Measurements from ENCODE around the gene NFIB.

NFIB gene

DNA sequence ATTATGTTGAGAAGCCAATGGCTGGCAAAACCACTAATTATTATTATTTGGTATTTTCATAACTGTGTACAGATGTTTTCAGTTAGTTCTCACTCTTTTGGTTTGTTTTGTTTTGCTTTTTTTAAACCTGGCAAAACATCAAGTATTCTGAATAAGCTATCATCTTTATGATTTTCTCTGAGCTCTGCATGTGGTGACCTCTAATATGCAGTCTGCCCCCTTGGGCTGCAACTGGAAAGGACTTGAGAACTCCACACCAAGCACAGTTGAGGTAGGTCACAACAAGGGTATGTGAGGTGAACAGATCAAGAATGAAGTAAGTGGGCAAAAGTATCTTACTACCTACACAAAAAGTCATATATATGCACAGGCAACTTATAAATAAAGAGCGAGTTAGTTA is 202.2 kb downstream of the NFIB start:
- DNase-seq (ENCODE audit: low read depth in 2 of 2), result no peak

DNA sequence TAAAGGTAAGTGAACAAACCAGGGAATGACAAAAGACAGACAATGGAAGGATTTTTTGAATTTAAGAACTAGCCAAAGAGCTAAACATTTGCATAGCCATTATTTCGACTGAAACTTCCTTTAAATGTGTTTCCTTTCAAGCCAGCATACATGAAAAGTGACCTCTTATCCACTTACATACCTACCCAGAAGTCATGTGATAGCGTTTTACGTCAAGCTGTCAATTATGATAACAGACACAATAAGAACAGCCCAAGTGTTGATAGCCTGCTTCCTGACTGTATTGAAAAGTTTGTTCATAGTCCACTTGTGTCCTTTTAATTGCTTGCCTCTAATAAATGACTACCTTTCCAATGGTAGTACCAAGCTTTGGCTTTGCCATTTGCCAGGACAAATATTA is 206.0 kb downstream of the NFIB start:
- no peak for DNase-seq (ENCODE audit: low read depth in 2 of 2)

DNA sequence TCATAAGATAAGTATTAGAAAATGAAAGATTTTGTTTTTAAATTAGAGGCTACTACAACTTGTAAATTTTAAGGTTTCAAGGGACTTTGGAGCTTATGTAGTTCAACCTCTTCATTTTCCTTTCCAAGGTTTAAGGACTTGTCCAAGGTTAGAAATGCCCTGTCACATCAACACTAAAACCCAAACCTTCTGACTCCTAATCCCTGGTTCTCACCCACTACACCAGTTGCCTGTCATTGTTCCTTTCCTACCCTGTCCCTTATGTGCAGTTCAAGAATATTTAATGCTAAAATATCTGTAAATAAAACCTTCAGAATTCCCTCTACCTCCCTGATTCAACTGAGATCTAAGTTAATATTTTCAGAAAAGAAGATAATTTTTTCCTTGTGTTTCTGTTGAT is 206.4 kb downstream of the NFIB start:
- DNase-seq (ENCODE audit: low read depth in 2 of 2), result no peak

DNA sequence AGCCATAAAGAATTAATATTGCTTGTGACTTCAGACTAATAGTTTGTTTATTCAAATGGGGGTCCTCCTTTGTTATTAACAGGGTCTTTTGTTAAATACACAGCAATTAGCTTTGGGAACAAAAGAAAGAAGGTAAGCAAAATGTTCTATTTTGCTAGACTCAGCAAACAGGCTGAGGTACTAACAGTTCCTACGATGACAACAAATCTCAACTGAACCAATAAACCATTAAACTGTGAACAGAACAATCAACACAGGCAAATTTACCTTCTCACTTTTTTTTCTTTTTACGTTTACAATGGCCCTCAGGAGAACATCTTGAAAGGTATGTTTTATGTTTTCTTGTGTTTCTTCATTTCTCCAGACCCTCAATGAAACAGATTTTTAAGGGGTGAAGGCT is 207.2 kb downstream of the NFIB start:
- no peak for DNase-seq (ENCODE audit: low read depth in 2 of 2)

DNA sequence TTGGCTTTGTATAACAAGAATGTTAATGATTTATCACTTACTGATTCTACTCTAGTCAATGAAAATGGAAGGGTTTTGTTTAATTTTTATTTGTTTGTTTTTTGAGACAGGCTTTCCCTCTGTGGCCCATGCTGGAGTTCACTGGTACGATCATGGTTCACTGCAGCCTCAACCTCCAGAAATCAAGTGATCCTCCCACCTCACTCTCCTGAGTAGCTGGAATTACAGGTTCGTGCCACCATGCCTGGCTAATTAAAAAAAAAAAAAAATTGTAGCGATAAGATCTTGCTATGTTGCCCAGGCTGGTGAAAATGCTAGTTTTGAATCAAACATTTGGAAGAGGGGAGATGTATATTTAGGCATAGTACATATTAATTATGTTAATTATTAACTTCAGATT is 209.4 kb downstream of the NFIB start:
- no peak for DNase-seq (ENCODE audit: low read depth in 2 of 2)

DNA sequence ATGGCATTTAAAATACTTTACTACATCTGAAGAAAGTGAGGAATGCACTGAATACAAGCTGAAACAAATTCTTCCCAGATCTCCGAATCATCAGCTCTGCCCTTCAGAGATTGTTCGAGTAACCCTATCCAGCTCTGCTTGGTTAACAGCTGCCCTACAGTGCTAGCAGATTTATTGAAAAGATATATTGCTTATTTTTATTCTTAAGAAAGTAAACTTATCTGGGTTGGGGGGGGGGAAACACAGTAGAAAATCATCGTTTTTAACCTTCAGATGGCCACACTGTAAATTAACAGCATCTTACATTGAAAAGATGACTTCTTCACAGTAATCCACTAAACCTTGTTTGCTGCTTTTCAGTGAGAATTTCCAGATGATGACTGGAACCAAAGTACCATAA is 210.8 kb downstream of the NFIB start:
- DNase-seq (ENCODE audit: low read depth in 2 of 2), result no peak

DNA sequence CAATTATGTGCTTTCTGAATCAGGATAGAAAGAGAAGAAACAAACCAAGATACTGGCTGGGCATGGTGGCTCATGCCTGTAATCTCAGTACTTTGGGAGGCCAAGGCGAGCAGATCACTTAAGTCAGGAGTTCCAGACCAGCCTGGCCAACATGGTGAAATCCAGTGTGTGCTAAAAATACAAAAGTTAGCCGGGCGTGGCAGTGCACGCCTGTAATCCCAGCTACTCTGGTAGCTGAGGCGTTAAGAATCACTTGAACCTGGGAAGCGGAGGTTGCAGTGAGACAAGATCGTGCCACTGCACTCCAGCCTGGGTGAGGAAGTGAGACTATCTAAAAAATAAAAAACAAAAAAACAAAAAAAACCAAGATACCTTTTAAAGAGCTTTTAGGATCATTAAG is 214.2 kb downstream of the NFIB start:
- DNase-seq (ENCODE audit: low read depth in 2 of 2), result no peak

DNA sequence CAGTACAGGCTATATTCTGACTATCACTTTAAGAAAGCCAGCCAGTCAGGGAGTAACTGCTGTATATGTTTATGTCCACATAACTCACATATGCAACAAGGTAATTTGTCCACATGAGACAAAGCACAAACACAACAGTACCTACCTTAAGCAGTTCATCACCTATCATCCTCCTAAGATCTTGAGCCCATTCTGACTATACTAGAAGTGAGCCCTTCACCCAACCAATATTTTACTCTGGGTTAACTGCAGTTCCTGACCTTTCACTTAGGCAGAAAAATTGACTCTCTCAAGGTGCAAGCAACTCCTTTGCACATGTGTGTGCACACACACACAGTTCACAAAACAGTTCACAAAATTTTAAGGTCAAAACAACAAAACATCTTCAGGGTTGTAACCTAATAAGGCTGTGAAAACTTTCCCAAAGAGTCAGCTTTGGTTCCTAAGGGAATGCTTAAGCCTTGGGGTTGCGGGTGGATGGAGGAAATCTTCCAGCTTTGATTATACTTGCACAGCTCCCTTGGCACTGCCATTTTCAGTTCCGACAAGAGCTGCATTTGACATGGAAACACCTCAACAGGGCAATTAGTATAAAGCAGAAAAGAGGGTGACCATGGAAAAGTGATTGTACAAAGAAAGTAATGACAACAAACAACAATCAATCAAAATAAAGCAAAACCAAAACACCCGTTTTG is 215.3 kb downstream of the NFIB start:
- DNase-seq (ENCODE audit: low read depth in 2 of 2), result no peak

DNA sequence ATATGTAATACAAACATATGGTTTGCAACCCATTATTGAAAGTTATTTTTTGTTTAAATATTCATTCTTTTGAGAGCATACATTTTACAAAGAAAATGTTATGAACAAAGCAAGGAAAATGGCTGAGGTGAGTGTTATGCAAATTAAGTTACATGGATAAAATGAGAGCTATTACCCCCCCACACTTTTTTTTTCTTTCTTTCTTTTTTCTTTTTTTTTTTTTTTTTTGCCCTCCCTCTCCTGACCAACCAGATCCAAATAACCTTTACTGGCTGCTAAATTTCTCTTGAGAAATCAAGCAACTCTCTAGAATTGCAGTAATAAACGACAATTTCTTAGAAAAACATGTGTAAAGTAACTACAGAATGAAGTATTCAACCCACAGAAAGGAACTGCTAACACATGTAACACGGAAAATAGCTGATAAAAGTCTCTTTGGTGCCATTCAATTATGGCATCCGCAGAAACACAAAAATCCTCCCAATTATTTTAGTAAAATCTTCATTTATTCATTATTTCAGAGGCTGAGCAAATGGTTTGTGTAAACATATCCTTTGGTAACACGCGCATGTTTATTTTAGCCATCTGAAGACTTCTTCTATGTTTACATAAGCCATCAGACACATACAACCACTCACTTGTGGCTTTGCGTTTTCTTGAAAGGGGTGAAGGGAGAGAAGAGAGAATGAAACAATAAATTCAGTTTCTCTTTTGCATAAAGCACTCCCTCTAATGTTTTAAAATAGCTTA is 216.1 kb downstream of the NFIB start:
- DNase-seq (ENCODE audit: low read depth in 2 of 2), result no peak

DNA sequence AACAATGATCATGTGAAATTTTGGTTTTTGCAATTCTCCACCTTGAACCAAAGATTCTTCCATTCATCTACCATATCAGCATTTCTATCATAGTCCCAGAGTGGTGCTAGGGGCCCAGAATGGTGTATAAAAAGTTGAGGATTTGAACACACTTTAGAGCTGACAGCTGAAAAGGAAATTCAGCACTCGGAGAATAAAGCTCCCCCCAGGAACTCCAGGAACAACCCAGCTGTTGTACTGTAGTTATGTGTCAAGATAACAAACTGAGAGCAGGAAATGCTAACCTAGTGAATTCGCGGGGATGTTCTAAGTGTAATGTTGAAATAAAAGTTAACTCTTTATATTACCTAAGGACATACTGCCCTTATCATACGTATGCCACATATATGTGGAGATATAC is 216.7 kb downstream of the NFIB start:
- no peak for DNase-seq (ENCODE audit: low read depth in 2 of 2)

DNA sequence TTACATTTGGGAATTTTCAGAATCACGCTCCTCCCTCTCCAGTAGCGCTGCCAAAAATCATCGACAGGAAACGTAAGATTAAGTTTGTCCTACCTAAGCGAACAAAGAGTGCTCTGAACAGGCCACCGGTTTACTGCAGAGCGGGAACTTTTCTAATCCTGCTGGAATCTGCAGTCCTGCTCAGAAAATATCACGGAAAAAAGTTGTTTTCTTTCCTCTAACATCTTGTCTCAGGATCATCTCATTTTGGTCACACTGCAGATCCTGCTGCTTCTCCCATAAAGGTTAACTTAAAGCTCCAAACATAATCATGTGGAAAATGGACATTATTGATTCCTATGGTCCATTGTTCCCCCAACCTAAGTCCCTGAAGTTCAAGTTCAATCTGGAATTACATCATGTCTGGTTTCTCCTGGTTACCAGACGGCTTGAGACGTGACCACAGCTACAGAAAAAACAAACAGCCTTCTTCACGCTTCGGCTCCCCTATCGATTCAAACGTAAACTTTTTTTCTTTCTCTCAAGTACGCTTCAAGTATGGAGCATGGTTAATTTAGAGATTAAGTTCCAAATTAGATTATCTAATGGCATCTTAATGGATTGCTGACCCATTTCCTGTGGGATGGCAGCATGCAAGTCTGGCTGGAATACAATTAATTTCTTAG is 217.6 kb downstream of the NFIB start:
- DNase-seq (ENCODE audit: low read depth in 2 of 2), result no peak

DNA sequence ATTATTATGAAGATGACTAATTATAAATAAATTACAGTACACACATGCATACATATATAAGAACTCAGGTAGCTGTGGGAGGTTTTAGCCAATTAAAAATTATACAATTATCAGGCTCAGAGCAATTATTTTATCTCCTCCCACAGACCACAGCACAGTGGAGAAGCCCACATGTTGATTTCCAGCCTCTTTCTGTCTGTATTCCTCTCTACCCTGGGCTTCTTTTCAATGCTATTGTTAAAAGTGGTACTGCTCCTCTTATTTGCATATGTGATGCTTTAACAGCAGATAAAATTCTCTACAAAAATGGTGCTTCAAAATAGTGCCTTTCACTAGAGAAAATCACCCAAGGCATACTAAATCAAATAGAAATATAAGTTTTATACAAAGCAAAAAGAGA is 218.7 kb downstream of the NFIB start:
- DNase-seq (ENCODE audit: low read depth in 2 of 2), result no peak

DNA sequence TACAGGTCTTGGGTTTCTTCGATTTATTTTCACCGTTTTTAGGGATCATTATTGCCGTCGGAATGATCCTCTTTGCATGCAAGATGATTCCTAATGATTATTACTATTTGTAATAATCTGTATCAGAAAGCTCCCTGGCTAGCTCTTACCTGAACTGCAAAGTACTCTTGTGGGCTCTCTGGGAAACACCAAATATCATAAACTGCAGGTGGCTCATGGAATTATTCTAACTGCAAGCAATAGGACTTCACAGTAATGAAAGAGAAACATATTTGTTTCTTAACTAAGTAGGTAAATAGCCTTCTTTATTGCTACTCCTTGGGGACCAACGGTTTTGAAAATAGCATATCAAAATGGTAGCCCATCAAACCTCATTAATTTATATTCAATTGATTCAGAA is 219.4 kb downstream of the NFIB start:
- DNase-seq (ENCODE audit: low read depth in 2 of 2), result no peak

DNA sequence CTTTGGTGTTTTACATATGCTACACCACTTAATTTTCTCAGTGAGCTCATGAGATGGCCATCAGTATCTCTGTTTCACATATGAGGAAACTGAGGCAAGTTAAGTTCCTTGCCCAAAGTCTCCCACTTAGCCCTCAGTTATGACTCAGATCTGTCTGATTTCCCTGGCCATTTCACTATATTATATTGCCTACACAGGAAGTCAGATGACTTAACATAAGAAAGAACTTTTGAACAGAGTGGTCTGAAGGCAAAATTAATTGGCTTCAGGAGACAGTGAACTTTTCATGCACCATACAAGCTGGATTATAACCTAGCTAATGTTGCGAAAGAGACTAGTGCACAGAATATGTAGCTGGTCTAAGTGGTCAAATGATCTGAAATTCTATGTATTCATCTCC is 221.6 kb downstream of the NFIB start:
- no peak for DNase-seq (ENCODE audit: low read depth in 2 of 2)

DNA sequence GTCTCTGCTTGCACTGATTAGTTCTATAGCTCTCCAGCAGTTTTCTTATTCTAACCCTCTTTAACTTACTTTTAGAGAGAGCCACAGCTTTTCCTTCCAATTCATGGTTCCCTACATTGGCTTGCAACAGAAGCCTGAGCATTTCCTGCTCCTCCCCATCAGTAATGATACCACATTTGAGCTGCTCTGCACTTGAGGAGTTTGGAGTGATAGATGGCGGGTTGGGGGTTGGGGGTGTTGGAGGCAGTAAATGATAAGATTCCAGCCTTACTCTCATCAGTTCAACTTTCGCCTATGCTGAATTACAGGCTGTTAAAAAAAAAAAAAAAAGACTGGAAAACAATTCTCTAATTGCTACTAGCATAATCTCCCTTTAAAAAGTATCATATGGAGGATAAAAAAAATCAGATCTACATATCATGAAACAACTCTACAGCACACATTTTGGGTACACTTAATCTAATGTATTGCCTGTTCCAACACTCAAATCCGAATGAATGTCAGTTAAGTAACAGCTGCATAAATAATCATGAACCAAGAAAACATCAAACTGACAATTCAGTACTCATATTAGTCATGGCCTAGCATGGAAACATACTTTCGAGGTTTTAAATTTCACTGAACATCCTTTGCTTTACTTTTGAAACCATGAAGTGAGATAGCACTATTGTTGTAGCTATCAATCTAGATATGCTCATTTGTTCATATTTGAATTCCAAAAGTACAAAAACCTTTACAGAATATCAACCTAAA is 224.7 kb downstream of the NFIB start:
- no peak for DNase-seq (ENCODE audit: low read depth in 2 of 2)

DNA sequence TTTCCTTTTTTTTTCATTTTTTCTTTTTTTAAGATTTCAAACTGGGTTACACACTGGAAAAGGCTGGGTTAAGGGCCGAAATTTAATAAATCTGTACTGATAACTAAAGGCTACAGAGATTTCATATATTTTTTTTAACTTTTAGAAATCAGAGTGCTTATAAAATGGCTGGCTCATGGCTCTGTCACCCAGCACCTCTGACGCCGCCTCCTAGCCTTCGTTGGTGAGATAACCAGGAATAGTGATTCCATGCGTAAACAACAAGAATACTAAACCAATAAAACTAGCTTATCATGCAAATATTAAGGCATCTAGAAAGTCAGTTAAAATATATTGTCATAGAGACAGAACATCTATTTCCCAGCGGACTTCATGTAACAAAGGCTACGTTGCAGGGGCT is 226.4 kb downstream of the NFIB start:
- no peak for DNase-seq (ENCODE audit: low read depth in 2 of 2)

DNA sequence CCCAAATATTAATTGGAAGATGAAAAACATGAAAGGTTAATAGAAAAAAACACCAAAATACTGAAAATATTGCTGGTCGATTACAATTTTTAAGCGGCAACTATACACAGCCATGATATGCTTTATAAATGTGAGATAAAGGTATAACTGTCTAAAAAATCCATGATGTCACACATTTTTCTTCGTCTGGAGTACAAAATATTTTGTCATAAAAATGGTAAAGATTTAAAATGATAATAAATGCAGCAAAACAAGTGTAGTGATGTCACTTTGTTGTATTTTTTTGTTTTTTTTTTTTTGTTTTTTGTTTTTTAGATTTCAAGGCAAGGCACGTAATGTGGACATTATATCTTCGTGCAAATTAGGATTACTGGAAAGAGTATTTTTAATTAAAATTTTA is 227.4 kb downstream of the NFIB start:
- DNase-seq (ENCODE audit: low read depth in 2 of 2), result no peak

DNA sequence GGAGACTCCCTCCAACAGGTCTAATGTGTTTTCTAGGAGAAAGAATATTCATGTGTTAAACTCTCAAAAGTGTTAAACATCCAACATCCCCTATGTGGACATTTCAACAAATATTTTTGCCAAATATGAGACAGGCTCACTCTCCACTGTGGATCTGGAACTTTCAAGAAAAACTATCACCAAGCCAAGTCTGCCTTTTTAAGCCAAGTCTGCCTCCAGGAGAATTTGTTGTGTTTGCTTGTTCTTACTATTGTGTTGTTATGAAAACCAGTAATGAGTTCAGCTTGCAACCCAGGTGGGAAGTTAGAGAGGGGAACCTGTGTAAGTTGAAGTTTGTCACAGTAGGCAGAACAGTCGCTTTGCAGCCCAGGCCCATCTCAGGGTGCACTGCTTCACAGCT is 228.1 kb downstream of the NFIB start:
- DNase-seq (ENCODE audit: low read depth in 2 of 2), result no peak

DNA sequence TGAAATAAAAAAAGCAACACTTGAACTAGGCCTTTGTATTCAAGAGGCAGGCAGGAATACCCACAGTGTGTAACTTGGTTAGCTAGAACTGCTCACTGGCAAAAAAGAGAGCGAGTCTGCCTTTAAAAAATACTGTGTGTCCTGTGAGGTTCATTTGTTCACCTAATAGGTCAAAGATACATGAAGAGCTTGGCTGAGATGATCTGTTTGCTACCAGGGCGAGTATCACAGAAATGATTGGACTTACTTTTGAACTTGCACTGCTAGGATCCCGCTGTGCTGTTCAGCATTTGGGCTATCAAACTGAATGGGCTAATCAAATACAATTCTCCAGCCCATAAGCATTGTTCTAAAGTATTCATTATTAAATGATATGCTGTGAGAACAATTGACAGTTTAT is 229.1 kb downstream of the NFIB start:
- no peak for DNase-seq (ENCODE audit: low read depth in 2 of 2)

DNA sequence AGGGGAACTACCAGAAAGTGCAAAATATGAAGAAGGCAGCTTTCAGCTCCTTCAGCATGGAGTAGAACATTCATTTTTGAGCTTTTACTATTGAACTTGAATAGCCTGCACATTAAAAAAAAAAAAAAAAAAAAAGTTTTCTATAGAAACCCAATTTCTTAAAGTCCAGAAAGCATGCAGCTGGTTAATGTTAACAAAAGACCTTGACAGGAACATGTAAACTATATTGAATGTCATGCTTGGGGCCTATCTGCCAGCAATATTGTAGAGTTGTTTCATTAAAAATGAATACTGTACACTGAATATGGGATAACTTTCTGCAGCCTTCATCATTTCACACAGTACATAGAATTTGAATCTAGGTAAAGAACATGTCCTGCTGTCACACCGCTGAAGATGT is 230.6 kb downstream of the NFIB start:
- DNase-seq (ENCODE audit: low read depth in 2 of 2), result no peak

DNA sequence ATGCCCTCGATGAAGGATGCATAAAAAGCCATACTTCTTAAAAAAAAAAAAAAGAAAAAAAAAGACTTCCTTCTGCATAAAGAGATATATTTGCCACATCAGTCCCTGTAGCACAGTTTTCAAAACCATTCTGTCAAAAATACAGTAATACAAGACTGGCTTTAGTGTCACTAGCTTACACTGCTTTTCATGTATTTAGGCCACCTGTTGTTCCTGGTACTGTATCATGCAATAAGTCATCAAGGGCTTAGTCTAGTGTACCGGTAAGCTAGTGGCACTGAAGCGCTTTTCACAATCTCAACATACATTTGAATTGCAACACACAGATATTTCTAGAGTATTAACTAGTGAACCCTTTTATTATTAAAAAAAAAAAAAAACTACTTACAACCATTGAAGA is 231.2 kb downstream of the NFIB start:
- no peak for DNase-seq (ENCODE audit: low read depth in 2 of 2)

DNA sequence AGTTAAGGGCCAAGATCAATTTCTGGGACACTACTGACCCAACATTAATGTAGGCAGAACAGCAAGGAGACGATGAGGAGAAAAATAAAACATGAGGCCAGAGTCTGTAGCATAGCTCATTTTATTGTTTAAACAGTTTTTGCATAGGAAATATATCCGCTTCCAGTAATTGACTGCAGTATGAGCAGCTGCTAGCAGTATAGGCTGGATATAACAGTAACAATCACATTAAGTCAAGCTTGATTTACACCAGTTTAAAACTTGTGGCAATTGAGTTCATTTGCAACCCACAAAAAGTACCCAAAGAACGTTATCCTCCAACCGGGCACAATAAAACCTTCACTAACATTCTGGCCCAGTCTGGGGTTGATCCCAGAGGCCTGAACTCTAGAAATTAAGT is 232.2 kb downstream of the NFIB start:
- DNase-seq (ENCODE audit: low read depth in 2 of 2), result no peak
